ENCODE results near the gene DNAH8.

DNAH8 gene

GRCh38 chr6:38701551-38701950 lies 13.6 kb upstream of the DNAH8 start:
- peak overlapping the region; percentile 73 for H3K27ac ChIP-seq
- DNase-seq (ENCODE audit: low read depth, low spot score) = no peak

GRCh38 chr6:38702558-38703397 lies 12.3 kb upstream of the DNAH8 start, which contains the start of gene GLO1:
GLO1 (minus strand) TSS chr6:38703145; CDS start chr6:38703054, 91 bp downstream.
- peak; percentile 96 for DNase-seq (ENCODE audit: low read depth, low spot score)
- H3K27ac ChIP-seq = peak within 1 kb of the TSS; percentile 73

- no peak overlapping the region for H3K27ac ChIP-seq
- DNase-seq (ENCODE audit: low read depth, low spot score) = no peak
These were observed 11.0 kb upstream of the DNAH8 start for GRCh38 chr6:38703949-38704590.

- no peak overlapping the region for H3K27ac ChIP-seq
- DNase-seq (ENCODE audit: low read depth, low spot score) = no peak
These were observed 9.2 kb upstream of the DNAH8 start for GRCh38 chr6:38705924-38706323.

GRCh38 chr6:38708496-38708895 lies 6.6 kb upstream of the DNAH8 start:
- no peak for DNase-seq (ENCODE audit: low read depth, low spot score)
- no peak overlapping the region for H3K27ac ChIP-seq

GRCh38 chr6:38713812-38714211 lies 1.3 kb upstream of the DNAH8 start:
- DNase-seq (ENCODE audit: low read depth, low spot score) = no peak
- no peak overlapping the region for H3K27ac ChIP-seq

GRCh38 chr6:38714239-38715015 lies 684 bp upstream of the DNAH8 start:
- DNase-seq (ENCODE audit: low read depth, low spot score) = no peak
- H3K27ac ChIP-seq = no peak overlapping the region

- DNase-seq (ENCODE audit: low read depth, low spot score) = no peak
- no peak overlapping the region for H3K27ac ChIP-seq
These were observed 1.7 kb downstream of the DNAH8 start for GRCh38 chr6:38716825-38717224.

GRCh38 chr6:38719358-38719757 lies 4.2 kb downstream of the DNAH8 start:
- DNase-seq (ENCODE audit: low read depth, low spot score) = no peak
- H3K27ac ChIP-seq = no peak overlapping the region

GRCh38 chr6:38720295-38720694 lies 5.2 kb downstream of the DNAH8 start:
- DNase-seq (ENCODE audit: low read depth, low spot score) = no peak

GRCh38 chr6:38722038-38722437 lies 6.9 kb downstream of the DNAH8 start:
- DNase-seq (ENCODE audit: low read depth, low spot score) = no peak
- H3K27ac ChIP-seq = no peak overlapping the region

More at GRCh38 chr6:38720295-38720694, 5.2 kb downstream of the DNAH8 start:
- no peak overlapping the region for H3K27ac ChIP-seq

GRCh38 chr6:38722727-38723334 lies 7.7 kb downstream of the DNAH8 start:
- DNase-seq (ENCODE audit: low read depth, low spot score) = no peak

GRCh38 chr6:38723783-38724182 lies 8.7 kb downstream of the DNAH8 start:
- no peak for DNase-seq (ENCODE audit: low read depth, low spot score)
- no peak overlapping the region for H3K27ac ChIP-seq

More at GRCh38 chr6:38722727-38723334, 7.7 kb downstream of the DNAH8 start:
- no peak overlapping the region for H3K27ac ChIP-seq

GRCh38 chr6:38724343-38724742 lies 9.2 kb downstream of the DNAH8 start:
- DNase-seq (ENCODE audit: low read depth, low spot score) = no peak
- H3K27ac ChIP-seq = no peak overlapping the region

- no peak overlapping the region for H3K27ac ChIP-seq
- no peak for DNase-seq (ENCODE audit: low read depth, low spot score)
These were observed 10.5 kb downstream of the DNAH8 start for GRCh38 chr6:38725414-38726183.

- DNase-seq (ENCODE audit: low read depth, low spot score) = no peak
- H3K27ac ChIP-seq = no peak overlapping the region
These were observed 13.1 kb downstream of the DNAH8 start for GRCh38 chr6:38728203-38728602.

- H3K27ac ChIP-seq = no peak overlapping the region
- no peak for DNase-seq (ENCODE audit: low read depth, low spot score)
These were observed 15.2 kb downstream of the DNAH8 start for GRCh38 chr6:38730140-38730862.

GRCh38 chr6:38736951-38737350 lies 21.8 kb downstream of the DNAH8 start:
- no peak for DNase-seq (ENCODE audit: low read depth, low spot score)
- H3K27ac ChIP-seq = no peak overlapping the region

GRCh38 chr6:38738261-38738660 lies 23.1 kb downstream of the DNAH8 start:
- no peak for DNase-seq (ENCODE audit: low read depth, low spot score)

More at GRCh38 chr6:38738261-38738660, 23.1 kb downstream of the DNAH8 start:
- H3K27ac ChIP-seq = no peak overlapping the region
